Activated CD4-positive, alpha-beta T cell treated with anti-CD3 and anti-CD28 coated beads, Interleukin-2, amount 50 U/mL, for 48 hours (primary cell): ENCODE measurements around the gene PNMA6E.

Experiments
- DNase-seq, 2 experiments: peaks; one replicate each; pipeline ENCODE4 v3.0.0-alpha.2; 2020

The PNMA6E gene

DNA sequence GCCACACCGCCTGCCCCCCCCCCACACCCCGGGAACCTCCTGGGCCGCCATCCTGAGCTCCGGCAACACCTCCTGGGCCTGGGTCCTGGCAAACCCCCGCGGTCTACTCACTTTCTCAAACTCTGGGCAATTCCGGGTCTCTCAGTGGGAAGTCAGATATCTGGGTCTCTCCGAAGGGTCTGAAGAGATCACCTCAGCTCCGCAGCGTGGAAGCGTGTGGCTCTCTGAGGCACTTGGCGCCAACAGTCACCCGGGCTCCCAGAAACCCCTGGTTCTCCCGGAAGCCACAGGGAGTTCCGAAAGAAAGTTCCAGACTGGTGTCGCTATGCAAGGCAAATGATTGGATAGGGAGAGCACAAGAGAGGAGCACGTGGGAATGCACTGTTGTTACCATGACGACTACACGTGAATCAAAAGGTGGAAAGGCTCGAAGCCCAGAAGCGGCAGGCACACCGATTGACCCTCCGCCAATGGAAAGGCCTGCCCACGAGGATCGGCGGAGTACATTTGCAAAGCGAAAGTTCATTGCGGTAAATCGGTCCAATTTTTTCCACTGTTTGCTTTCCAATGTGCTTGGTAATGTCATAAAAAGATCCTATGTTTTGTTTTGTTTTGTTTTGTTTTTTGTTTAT, at the start of gene PNMA6E:
TSS of gene PNMA6E (minus strand) at position 218 of the 632 bp plus-strand sequence. CDS start 2,501 bp downstream, outside the sequence.
- no peak for DNase-seq

DNA sequence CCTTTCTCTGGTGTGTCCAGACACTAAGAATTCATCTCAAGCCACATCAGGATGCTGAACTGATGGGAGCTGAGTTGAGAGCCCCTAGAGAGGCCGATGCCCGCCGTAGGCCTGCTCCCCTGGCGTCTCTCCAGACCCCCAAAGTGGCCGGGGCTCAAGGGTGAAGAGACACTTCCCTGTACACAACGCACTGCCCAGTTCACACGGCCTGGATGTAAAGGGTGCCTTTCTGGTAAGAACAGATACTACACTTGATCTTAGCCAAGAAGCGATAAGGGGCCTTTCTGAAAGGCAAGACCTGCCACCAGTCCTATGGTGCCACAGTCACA, 49.8 kb upstream of the PNMA6E start:
- no peak for DNase-seq

- DNase-seq = no peak
These were observed 49.2 kb upstream of the PNMA6E start for GRCh38 chrX:153450114-153450948.

DNA sequence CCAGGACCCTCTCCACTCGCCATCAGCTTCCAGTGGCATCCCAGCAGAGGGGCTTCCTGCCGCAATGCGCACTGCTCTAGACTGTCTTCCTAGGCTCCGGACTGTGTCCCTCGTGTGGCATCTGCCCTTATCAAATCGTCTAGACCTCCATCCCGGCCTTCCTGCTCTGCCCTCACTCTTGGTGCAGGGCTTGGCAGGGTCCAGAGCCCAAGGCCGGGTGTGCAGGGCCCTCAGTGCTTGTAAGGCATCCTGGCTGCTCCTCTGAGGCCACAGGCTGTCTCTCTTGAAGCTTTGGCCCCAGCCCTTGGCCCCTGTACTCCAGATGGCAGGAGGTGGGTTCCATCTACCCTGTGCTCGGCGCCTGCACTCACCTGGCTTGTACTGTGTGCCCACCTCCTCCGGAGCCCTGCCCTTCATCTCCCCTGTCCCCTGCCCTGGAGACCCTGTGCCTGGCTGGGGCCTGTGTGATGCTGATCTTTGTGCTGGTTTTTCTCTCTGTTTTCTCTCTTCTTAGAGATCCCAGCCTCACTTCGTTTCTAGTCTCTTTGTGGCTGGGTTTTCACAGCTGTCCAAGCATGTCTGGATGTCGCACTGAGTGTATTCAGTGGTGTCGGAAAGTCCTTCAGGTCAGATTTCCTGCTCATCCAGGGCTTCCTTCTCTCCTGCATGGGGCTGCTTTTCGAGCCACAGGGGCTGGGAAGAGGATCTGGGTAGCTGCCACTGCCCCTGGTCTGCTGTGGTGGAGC, 48.4 kb upstream of the PNMA6E start:
- DNase-seq = no peak

DNA sequence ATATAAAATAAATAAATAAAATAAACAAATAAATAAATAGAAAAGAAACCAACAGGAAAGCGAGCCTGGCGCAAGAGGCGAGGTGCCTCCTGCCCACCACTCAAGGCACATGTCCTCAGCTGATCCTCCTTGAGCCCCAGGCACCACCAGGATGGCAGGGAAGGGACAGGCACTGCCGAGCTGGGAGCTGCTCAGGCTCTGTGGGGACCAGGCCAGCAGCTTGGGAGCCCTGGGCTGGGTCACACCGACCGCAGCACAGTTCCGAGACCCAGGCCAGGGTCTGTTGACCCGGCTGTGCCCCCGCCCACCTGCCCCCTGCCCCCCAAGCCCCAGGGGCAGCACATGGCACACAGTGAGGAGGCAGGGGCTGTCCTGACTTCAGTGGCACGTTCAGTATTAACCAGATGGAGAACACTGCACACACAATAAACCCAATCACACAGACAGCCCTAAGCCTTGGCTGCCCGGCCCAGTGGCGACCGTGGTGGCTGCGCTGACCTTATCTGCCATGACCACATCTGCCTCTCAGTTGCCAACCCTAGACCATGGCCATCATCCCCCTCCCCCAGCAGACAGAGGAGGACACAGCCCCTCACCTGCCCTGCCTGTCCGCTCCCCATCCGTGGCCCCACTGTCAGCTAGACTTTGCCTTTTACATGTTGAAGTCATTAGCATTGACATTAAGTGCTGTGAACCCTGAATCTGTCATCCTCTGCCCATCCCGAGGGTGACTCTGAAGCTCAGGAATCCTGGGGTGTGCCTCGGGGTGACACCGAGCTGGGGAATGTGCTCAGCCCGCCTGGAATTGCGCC, 47.6 kb upstream of the PNMA6E start:
- no peak for DNase-seq

DNA sequence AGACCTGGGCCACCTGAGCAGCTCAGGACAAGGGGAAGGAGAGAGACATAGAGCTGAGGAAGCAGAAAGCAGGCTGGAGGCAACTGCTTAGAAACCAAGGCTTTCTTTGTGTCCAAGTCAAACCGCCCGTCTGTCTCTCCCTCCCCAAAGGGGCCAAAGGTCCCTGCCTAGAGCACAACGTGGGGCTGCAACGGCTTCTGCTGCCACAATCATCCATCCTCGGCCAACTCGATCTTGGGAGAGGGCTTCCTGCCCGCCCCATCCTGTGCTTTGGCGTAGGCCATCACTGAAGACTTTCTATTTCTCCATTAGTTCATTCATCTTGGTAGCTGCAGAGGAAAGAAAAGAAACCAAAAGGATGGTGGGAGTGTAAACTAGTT, 46.4 kb upstream of the PNMA6E start:
- no peak for DNase-seq

DNA sequence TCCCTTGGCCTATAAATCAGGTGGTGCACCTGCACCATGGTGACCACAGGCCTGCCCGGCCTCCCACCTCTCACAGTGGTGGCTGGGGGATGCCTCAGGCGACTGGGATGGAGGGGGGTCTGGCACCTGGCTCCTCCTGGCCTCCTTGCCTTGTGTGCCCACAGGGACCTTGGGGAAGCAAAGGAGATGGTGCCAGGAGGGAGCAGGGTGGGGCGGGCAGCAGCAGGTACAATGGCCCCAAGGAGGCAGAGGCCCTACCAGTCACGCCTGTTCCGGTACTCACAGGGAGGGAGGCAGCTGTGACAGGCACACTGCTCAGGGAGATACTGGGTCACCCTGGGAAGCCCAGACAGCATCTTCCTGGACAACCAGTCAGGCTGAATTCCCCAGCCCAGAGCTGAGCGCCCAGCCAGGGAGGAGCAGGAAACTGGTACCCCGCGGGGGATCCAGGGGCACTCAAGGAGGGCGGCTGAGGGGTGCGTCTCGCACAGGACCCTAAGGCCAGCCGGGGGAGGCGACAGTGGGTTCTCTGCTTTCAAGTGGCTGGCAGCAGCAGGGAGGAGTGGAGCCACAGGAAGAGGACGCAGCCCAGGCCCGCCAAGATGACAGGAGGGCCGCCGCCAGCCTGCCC, 45.9 kb upstream of the PNMA6E start:
- DNase-seq = no peak

DNA sequence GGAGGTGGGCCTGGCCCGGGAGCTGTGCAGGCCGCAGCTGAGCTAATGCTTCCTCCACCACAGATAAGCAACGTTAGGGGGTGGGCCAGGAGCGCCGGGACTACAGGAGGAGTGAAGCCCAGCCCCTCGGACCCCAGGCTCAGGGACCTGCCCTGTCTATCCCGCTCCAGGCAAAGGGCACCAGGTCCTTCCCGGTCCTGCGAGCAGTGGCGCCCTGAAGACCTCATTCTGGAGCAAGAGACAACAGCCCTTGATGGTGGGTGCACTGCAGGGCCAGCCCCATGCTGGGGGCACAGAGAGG, 45.4 kb upstream of the PNMA6E start:
- DNase-seq = no peak

DNA sequence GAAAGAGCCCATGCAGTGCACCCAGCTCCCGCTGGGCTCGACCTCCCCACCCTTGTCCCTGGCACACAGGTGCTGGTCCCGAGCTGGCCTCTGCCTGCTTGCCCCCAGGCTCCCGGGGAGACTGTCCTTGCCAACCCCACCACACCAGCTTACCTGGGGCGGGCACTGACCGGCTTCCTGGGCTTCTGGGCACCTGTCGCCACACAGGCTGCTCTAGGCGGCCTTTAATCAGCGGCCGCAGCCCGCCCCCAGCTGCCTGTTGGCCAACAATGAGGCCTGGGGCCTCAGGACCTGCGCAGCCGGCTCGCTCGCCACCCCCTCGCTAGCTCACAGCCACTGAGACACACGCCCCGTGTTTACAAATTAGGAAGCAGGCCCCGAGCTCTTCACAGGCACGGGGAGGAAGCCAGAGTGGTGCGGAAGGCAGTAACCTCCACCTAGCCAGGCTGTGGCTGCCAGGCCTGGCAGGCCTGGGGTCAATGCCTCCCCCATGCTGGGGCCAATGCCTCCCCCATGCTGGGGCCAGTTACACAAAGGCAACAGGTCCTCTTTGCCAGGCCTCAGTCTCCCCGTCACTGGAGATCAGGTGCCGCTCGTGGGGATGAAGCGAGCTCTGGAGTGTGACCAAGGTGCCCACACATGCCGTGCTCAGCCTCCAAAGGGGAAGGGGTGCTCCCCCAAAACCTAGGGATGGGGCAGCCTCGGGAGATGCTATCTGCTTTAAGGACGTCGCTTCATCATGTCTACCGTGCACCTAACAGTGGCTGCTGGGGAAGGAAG, 44.9 kb upstream of the PNMA6E start, which contains the start of gene TREX2:
TSS of gene TREX2 (minus strand) at position 201 of the 780 bp plus-strand sequence. CDS start 626 bp downstream, outside the sequence.
- DNase-seq = no peak

DNA sequence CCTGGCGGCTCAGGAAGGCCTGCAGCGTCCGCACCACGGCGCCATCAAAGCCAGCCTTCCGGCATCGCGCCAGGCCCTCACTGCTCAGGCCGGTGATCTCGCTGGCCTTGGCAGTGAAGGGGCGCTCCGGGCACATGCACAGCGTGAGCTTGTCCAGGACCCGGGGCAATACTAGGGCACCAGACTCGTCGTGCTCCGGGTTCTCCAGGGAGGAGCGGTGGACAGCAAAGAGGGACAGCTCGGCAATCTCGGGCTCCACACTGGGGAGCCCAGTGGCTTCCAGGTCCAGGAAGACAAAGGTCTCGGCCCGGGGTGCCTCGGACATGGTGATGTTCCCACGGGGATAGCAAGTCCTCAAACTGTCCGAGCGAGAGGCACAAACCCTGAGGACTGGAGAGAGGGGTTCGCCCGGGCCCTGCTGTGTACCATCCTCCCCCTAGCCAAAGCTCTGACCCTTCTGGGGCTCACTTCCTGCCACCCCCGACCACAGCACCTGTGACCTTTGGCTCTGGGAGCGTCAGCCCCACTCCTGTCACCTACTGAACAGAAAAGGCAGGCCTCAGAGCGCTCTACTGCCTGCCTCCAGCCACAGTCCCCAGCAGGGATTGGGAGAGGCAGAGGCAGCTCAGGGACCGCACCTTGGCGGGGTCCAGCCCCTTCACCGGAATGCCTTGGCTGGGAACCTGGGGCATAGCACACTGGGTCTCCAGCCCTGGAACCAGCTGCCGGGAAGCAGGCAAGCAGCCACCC, 44.1 kb upstream of the PNMA6E start:
- no peak for DNase-seq

DNA sequence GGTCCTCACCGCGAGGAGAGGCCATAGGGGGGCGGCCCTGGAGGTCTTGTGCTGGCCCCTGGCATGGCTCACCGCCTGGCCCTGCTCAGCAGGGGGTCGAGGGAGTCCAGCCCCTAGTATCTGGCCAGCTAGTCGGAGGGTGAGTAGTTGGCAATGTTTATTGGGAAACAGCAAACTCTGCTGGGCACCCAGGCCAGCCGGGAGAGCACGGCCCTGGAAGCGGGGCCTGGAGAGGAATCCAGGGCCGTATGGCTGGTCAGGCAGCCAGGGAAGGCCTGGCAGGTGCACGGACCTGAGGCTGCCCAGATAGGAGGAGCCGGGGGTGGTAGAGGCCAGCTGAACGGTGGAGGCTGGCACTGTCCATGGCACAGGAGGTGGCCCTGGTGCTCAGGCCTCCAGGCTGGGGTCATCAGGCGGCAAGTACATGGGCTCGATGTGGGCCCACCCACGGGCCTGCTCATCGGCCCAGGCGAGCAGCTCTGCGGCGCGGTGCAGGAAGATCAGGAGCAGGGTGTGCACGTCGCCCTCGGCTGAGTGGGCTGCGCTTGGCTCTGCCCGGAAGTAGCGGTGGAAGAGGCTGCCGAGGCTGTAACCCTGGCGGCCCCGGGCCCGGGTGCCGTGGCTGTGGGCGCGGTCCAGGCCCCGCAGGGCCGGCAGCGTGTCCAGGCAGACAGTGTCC, 43.3 kb upstream of the PNMA6E start:
- DNase-seq = no peak

DNA sequence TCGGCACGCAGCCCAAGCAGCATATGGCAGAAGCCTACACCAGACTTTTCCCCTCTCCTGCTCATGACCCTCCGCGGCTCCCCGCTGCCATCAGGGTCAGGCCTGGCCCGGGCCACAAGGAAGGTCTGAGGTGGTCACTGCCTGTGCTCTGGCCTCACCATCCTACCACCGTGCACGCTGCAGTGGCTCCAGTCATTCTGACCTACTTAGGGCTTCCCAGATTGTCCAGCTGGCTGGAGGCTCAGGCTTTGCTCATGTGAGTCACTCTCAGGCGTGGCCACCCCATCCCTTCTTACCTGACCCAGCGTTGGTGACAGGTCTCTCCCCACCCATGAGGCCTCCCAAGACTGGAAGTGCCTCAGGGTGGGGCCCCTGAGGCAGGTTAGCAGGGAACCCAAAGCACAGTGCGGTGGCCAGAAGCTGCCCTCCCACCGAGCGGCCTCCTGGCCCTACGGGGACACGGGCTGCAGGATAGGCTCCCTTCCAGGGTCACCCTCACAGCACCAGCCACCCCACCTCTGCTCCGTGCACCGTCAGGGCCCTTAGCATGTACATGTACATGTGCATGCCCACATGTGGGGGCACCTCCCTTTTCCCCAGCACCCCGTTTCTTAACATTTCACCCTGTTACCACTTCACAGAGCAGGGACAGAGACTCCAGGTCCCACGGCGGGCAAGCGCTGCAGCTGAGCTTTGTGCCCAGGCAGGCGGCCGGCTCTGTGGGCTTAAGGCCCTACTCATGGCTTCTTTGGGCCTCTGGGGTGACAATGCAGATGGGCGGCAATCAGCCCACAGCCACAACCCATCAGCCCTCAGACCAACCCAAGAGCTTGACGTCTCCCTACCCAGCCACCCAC, 42.6 kb upstream of the PNMA6E start:
- no peak for DNase-seq

- no peak for DNase-seq
These were observed 41.3 kb upstream of the PNMA6E start for GRCh38 chrX:153442463-153442862.

- DNase-seq = no peak
These were observed 40.8 kb upstream of the PNMA6E start for GRCh38 chrX:153441981-153442380.

GRCh38 chrX:153441296-153441695, 40.1 kb upstream of the PNMA6E start:
- no peak for DNase-seq

DNA sequence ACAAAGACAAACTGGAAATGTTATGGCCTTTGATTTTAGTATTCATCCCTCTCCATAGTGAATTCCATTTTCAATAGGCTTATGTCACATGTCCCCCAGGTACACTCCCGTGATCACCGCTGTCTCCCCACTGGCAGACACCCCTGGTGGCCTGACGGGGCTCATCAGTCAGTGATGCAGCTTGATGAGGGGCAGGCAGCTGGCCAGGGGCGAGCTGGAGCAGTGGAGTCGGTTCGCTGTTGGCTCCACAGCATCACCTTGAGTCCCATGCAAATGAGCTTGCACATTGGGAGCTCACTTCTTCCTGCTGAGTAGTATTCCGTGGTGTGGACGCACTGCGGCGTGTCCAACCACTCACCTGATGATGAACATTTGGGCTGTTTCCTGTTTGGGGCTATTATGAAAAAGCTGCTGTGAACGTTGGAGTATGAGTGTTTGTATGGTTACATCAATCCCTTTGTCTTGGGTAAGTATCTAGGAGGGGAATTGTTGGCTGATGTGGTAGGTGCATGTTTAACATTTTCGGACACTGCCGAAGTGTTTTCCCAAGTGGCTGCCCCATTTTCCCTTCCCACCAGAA, 39.5 kb upstream of the PNMA6E start:
- DNase-seq = no peak

DNA sequence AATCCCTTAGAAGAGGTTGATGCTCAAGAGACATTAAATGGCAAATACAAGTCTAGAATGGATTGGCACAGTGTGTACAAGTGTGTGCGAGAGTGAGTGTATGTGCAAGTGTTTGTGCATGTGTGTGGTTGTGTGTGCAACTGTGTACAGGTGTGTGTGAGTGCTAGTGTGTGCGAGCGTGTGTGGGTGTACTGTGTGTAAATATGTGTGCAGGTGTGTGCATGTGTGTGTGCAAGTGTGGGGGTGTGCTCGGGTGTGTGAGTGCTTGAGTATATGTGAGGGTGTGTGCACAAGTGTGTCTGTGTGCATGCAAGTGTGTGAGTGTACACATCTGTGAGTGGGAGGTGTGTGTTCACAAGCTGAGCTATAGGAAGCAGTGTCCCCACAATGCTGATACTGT, 38.8 kb upstream of the PNMA6E start:
- DNase-seq = no peak

GRCh38 chrX:153438532-153438931, 37.4 kb upstream of the PNMA6E start:
- no peak for DNase-seq

GRCh38 chrX:153435845-153436244, 34.7 kb upstream of the PNMA6E start:
- DNase-seq = no peak
